Fibroblast of skin of abdomen (primary cell): ENCODE results near the gene LPCAT3.

ENCODE experiments used
- DNase-seq: peaks from one replicate; pipeline ENCODE4 v3.0.0-alpha.2; 2013

Gene LPCAT3

GRCh38 chr12:6998715-6999451 lies 19.4 kb downstream of the LPCAT3 start:
- no peak for DNase-seq

- peak; percentile 21 for DNase-seq
Measured at GRCh38 chr12:6996040-6996441, 22.2 kb downstream of the LPCAT3 start.

GRCh38 chr12:6987956-6988553 lies 30.2 kb downstream of the LPCAT3 start:
- no peak for DNase-seq

GRCh38 chr12:6982532-6982931 lies 35.7 kb downstream of the LPCAT3 start:
- no peak for DNase-seq

- no peak for DNase-seq
Measured at GRCh38 chr12:6981152-6982052, 36.9 kb downstream of the LPCAT3 start.

GRCh38 chr12:6980740-6981139 lies 37.5 kb downstream of the LPCAT3 start:
- no peak for DNase-seq

GRCh38 chr12:6980075-6980474 lies 38.2 kb downstream of the LPCAT3 start:
- no peak for DNase-seq

GRCh38 chr12:6979453-6979852 lies 38.8 kb downstream of the LPCAT3 start:
- no peak for DNase-seq

GRCh38 chr12:6979021-6979420 lies 39.3 kb downstream of the LPCAT3 start:
- no peak for DNase-seq

GRCh38 chr12:6978611-6979011 lies 39.7 kb downstream of the LPCAT3 start:
- DNase-seq, result no peak

- DNase-seq, result no peak
Measured at GRCh38 chr12:6978188-6978587, 40.1 kb downstream of the LPCAT3 start.

GRCh38 chr12:6977653-6978052 lies 40.6 kb downstream of the LPCAT3 start:
- no peak for DNase-seq

- no peak for DNase-seq
Measured at GRCh38 chr12:6975297-6976032, 42.8 kb downstream of the LPCAT3 start.

- no peak for DNase-seq
Measured at GRCh38 chr12:6974180-6974579, 44.1 kb downstream of the LPCAT3 start.

GRCh38 chr12:6970096-6970527 lies 48.2 kb downstream of the LPCAT3 start:
- DNase-seq, result no peak

GRCh38 chr12:6968426-6968825 lies 49.9 kb downstream of the LPCAT3 start:
- DNase-seq, result no peak

GRCh38 chr12:6967651-6968100 lies 50.6 kb downstream of the LPCAT3 start:
- no peak for DNase-seq

GRCh38 chr12:6966351-6966750 lies 51.9 kb downstream of the LPCAT3 start:
- DNase-seq, result no peak

- DNase-seq, result no peak
Measured at GRCh38 chr12:6965714-6966113, 52.6 kb downstream of the LPCAT3 start.

- peak; percentile 79 for DNase-seq
Measured at GRCh38 chr12:6965026-6965661, 53.1 kb downstream of the LPCAT3 start.

- DNase-seq, result no peak
Measured at GRCh38 chr12:6964605-6965025, 53.7 kb downstream of the LPCAT3 start.
